ENCODE results near the gene PCSK1N. TPM values are rescaled to one million over a fixed set of nuclear protein-coding genes. Genes with fewer than 3 reads are reported as not detected.

The PCSK1N gene
- polyA plus RNA-seq, 1 of the 3 experiments (the other 2 are of a cell fraction): 35.0 TPM

DNA sequence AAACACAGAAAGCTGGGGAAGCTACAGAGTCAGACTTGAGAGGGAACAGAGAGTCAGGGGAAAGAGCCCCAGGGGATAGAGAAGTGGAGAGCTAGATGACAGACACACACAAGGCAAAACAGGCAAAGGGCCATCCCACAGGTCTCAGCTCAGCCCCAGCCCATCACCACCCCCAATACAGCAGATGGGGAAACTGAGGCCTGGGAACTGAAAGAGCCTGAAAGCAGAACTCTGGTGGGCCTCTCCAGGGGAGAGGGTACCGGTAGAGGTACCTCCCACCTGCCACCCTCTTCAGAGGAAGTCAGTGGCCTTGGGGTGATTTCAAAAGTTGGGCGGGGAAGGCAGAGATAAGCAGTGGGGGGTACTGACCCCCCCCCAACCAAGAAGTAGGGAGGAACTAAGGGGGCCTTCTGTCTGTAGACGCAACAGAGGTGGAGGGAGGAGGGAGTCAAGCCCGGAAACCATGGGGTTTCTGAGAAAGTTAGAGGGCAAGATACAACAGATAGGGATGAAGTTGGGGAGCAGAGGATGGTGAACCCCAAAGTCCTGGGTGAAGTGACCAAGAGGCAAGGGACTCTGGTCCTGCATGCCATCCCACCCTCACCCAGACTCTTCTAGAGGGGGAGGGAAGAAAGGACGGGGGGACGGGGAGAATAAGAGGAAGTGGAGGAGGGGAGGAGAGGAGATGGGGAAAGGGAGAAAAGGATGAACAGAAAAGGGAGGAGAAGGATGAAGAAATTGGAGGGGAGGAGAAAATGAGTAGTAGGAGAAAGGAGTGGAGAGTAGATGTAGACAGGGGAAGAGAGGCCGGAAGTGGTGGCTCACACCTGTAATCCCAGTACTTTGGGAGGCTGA is 45.8 kb downstream of the PCSK1N start (continued):
- TF ChIP-seq, protein P1, sequence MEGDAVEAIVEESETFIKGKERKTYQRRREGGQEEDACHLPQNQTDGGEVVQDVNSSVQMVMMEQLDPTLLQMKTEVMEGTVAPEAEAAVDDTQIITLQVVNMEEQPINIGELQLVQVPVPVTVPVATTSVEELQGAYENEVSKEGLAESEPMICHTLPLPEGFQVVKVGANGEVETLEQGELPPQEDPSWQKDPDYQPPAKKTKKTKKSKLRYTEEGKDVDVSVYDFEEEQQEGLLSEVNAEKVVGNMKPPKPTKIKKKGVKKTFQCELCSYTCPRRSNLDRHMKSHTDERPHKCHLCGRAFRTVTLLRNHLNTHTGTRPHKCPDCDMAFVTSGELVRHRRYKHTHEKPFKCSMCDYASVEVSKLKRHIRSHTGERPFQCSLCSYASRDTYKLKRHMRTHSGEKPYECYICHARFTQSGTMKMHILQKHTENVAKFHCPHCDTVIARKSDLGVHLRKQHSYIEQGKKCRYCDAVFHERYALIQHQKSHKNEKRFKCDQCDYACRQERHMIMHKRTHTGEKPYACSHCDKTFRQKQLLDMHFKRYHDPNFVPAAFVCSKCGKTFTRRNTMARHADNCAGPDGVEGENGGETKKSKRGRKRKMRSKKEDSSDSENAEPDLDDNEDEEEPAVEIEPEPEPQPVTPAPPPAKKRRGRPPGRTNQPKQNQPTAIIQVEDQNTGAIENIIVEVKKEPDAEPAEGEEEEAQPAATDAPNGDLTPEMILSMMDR (IDR thresholded peaks at IDR 0.05): no peak
- TF ChIP-seq NFIC (IDR thresholded peaks at IDR 0.05; ENCODE audit: borderline replicate concordance): no peak
- no peak for TF ChIP-seq FOXM1 (IDR thresholded peaks at IDR 0.05; ENCODE audit: low read depth)

DNA sequence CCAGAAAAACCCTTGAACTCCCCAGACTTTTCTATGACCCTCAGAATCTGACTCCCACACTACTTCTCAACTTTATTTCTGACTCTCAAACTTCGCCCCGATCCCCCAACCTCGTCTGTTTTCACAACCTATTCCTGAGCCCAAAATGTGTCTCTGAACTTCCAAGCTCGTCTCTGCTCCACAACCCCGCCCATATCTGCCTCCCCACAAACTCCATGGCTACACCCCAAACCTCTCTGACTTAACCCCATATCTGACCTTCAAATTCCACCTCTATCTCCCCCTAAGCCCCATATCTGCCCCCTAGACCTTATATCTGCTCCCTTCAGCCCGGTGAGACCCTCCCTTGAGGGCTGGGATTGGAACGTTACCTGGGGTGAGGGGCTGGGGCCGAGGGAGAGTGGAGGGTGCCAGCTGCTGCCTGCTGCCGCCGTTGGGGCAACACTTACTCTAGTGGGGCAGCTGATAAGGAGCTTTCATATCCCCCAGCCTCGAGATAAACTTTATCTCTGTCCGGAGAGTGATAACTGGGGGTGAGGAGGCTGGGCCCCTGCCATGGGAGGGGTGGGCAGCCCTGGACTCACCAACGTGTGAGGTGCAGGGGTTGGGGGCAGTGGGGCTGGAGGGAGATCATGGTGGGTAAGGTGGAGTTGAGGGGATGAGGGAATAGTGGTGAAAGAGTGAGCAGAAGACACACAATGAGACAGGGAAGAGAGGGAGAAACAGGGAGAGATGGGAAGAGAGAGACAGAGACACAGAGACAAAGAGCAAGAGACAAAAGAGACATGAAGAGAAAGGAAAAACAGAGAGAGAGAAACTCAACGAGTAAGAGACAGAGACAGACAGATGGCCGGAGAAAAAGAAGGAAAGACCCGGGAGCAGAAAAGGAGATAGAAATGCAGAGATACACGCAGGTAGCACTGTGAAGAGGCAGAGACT is 47.6 kb downstream of the PCSK1N start:
- no peak overlapping the region for H3K27ac ChIP-seq (ENCODE audit: low read depth in 2 of 2, low read length in 1 of 2)
- CTCF ChIA-PET: no interaction called here
- no peaks in the 10 kb centered on the region for H3K9me3 ChIP-seq
- no peaks in the 10 kb centered on the region for H3F3A ChIP-seq (replicated peaks; ENCODE audit: insufficient read depth)
- no peaks in the 10 kb centered on the region for H3K4me1 ChIP-seq (ENCODE audit: control insufficient read depth in 1 of 2, insufficient read depth in 2 of 2, low read depth in 1 of 2, low read length in 1 of 2)
- H3K27me3 ChIP-seq (ENCODE audit: insufficient read depth): peaks cover 31% of the 10 kb centered on the region; the same call in 1 of the 2 replicates
- no peaks in the 10 kb centered on the region for H3K36me3 ChIP-seq (replicated peaks in 1 of 2; ENCODE audit: control insufficient read depth in 1 of 2, insufficient read depth in 2 of 2, low read length in 1 of 2)
- H3K4me3 ChIP-seq (ENCODE audit: low read depth in 2 of 2, low read length in 1 of 2): no peak overlapping the region
- WGBS (ENCODE audit: low lambda C conversion rate): 15% methylated on average over 17 of the region's 17 CpGs
- no peak overlapping the region for H3K9ac ChIP-seq
- no peak overlapping the region for H2AFZ ChIP-seq (ENCODE audit: low read depth)
- no peaks in the 10 kb centered on the region for H3K9me2 ChIP-seq
- no peak for DNase-seq
- H3K79me2 ChIP-seq (ENCODE audit: insufficient read depth): no peaks in the 10 kb centered on the region
- POLR2A ChIA-PET: no interaction called here
- TF ChIP-seq EZH2phosphoT487 (IDR thresholded peaks at IDR 0.05; ENCODE audit: borderline replicate concordance, low read depth) (no peak), GATA2 (CRISPR knock-in tag; IDR thresholded peaks at IDR 0.05) (no peak), GABPA (IDR thresholded peaks at IDR 0.05; ENCODE audit: low read depth) (no peak), ELF1 (IDR thresholded peaks at IDR 0.05) (no peak), RXRA (IDR thresholded peaks at IDR 0.05; ENCODE audit: borderline replicate concordance, low read depth) (no peak), FOSL2 (IDR thresholded peaks at IDR 0.05; ENCODE audit: borderline replicate concordance, low read depth) (no peak), SMC3 (IDR thresholded peaks at IDR 0.05; ENCODE audit: low read depth, low read length) (no peak), JUND (IDR thresholded peaks at IDR 0.05) (no peak), EP300 (IDR thresholded peaks at IDR 0.05; ENCODE audit: borderline replicate concordance in 1 of 2, low read depth in 1 of 2, low read length in 1 of 2) (no peak), TEAD4 (IDR thresholded peaks at IDR 0.05; ENCODE audit: borderline replicate concordance, insufficient read depth) (no peak), NRF1 (IDR thresholded peaks at IDR 0.05; ENCODE audit: low read depth, low read length) (no peak), POLR2AphosphoS5 (IDR thresholded peaks at IDR 0.05; ENCODE audit: low read depth, low read length) (no peak), MXI1 (IDR thresholded peaks at IDR 0.05; ENCODE audit: low read depth, low read length) (no peak), FOXJ3 (CRISPR knock-in tag; IDR thresholded peaks at IDR 0.05) (no peak), YY1 (IDR thresholded peaks at IDR 0.05; ENCODE audit: low read depth) (no peak), TCF12 (IDR thresholded peaks at IDR 0.05) (no peak), NFIC (IDR thresholded peaks at IDR 0.05; ENCODE audit: borderline replicate concordance) (no peak)
- TF ChIP-seq, protein P2, sequence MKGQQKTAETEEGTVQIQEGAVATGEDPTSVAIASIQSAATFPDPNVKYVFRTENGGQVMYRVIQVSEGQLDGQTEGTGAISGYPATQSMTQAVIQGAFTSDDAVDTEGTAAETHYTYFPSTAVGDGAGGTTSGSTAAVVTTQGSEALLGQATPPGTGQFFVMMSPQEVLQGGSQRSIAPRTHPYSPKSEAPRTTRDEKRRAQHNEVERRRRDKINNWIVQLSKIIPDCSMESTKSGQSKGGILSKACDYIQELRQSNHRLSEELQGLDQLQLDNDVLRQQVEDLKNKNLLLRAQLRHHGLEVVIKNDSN (IDR thresholded peaks at IDR 0.05; ENCODE audit: borderline replicate concordance, low read depth): no peak
- TF ChIP-seq, protein P3, sequence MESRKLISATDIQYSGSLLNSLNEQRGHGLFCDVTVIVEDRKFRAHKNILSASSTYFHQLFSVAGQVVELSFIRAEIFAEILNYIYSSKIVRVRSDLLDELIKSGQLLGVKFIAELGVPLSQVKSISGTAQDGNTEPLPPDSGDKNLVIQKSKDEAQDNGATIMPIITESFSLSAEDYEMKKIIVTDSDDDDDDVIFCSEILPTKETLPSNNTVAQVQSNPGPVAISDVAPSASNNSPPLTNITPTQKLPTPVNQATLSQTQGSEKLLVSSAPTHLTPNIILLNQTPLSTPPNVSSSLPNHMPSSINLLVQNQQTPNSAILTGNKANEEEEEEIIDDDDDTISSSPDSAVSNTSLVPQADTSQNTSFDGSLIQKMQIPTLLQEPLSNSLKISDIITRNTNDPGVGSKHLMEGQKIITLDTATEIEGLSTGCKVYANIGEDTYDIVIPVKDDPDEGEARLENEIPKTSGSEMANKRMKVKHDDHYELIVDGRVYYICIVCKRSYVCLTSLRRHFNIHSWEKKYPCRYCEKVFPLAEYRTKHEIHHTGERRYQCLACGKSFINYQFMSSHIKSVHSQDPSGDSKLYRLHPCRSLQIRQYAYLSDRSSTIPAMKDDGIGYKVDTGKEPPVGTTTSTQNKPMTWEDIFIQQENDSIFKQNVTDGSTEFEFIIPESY (IDR thresholded peaks at IDR 0.05; ENCODE audit: borderline replicate concordance, low read depth): no peak
- TF ChIP-seq, protein P4, sequence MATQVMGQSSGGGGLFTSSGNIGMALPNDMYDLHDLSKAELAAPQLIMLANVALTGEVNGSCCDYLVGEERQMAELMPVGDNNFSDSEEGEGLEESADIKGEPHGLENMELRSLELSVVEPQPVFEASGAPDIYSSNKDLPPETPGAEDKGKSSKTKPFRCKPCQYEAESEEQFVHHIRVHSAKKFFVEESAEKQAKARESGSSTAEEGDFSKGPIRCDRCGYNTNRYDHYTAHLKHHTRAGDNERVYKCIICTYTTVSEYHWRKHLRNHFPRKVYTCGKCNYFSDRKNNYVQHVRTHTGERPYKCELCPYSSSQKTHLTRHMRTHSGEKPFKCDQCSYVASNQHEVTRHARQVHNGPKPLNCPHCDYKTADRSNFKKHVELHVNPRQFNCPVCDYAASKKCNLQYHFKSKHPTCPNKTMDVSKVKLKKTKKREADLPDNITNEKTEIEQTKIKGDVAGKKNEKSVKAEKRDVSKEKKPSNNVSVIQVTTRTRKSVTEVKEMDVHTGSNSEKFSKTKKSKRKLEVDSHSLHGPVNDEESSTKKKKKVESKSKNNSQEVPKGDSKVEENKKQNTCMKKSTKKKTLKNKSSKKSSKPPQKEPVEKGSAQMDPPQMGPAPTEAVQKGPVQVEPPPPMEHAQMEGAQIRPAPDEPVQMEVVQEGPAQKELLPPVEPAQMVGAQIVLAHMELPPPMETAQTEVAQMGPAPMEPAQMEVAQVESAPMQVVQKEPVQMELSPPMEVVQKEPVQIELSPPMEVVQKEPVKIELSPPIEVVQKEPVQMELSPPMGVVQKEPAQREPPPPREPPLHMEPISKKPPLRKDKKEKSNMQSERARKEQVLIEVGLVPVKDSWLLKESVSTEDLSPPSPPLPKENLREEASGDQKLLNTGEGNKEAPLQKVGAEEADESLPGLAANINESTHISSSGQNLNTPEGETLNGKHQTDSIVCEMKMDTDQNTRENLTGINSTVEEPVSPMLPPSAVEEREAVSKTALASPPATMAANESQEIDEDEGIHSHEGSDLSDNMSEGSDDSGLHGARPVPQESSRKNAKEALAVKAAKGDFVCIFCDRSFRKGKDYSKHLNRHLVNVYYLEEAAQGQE (IDR thresholded peaks at IDR 0.05; ENCODE audit: low read depth, low read length): no peak
- no peak overlapping the region for H3K4me2 ChIP-seq
- no peaks in the 10 kb centered on the region for H4K20me1 ChIP-seq (ENCODE audit: insufficient read depth)

Measured in SK-N-SH (cell line).